Omental fat pad (tissue), 4 donors: ENCODE results near the gene GTF3C4. TPM values are rescaled to one million over a fixed set of nuclear protein-coding genes. Genes with fewer than 3 reads are reported as not detected.

Source experiments
- ATAC-seq: fragments of 150-250 bp; one replicate; pipeline ENCODE4 v1.9.1; 2016; ENCODE audit warnings: mild to moderate bottlenecking, moderate library complexity; ENCODE audit not compliant: low FRiP score
- DNase-seq: peaks from one replicate; pipeline ENCODE4 v3.0.0-alpha.2; 2019; ENCODE audit warnings: low spot score
- CTCF ChIP-seq, 3 donors: fragments of 450-650 bp; IDR thresholded peaks; one replicate each; pipeline ENCODE4 v1.5.1; 2016 to 2017; ENCODE audit warnings: antibody characterized with exemption in 3 of 3, mild to moderate bottlenecking in 3 of 3, moderate library complexity in 2 of 3
- total RNA-seq, 4 donors: library from RNA; depleted of rRNA; stranded (reverse); fragments of >200 nt; gene quantifications; one replicate each; pipeline ENCODE4 v1.1.0, GENCODE V29; 2016

The GTF3C4 gene
- total RNA-seq, 4 donors from 2014 or later: 7.2 to 19.2 (median 10.0) TPM

GRCh38 chr9:132646726-132647125 lies 23.5 kb upstream of the GTF3C4 start:
- DNase-seq (no peak), ATAC-seq (no peak)
- TF ChIP-seq CTCF (IDR thresholded peaks at IDR 0.05): no peak

GRCh38 chr9:132647355-132647754 lies 22.9 kb upstream of the GTF3C4 start:
- no peak for TF ChIP-seq CTCF (IDR thresholded peaks at IDR 0.05)
- no peak for DNase-seq
- ATAC-seq: no peak

GRCh38 chr9:132647806-132648205 lies 22.5 kb upstream of the GTF3C4 start:
- ATAC-seq: no peak
- DNase-seq: no peak
- no peak for TF ChIP-seq CTCF (IDR thresholded peaks at IDR 0.05)

- DNase-seq: no peak
- no peak for TF ChIP-seq CTCF (IDR thresholded peaks at IDR 0.05)
- no peak for ATAC-seq
Observed at GRCh38 chr9:132648283-132648682, 22.0 kb upstream of the GTF3C4 start.

GRCh38 chr9:132648685-132649084 lies 21.6 kb upstream of the GTF3C4 start:
- DNase-seq (no peak), ATAC-seq (no peak)
- no peak for TF ChIP-seq CTCF (IDR thresholded peaks at IDR 0.05)

- no peak for TF ChIP-seq CTCF (IDR thresholded peaks at IDR 0.05)
- DNase-seq (no peak), ATAC-seq (no peak)
Observed at GRCh38 chr9:132651259-132651658, 19.0 kb upstream of the GTF3C4 start.

- no peak for ATAC-seq
- DNase-seq: no peak
- TF ChIP-seq CTCF (IDR thresholded peaks at IDR 0.05): no peak
Observed at GRCh38 chr9:132656299-132656698, 14.0 kb upstream of the GTF3C4 start.
